B cell (primary cell): ENCODE results near the gene ARSD. TPM values are rescaled to one million over a fixed set of nuclear protein-coding genes. Genes with fewer than 3 reads are reported as not detected.

ENCODE experiments used
- ATAC-seq: fragments of 200-7000 bp; cut with Tn5 transposase; one replicate; pipeline ENCODE4 v1.10.0; 2021; ENCODE audit warnings: low read depth, mild to moderate bottlenecking, moderate number of reproducible peaks, moderate library complexity
- CTCF ChIA-PET: fragments of 350-600 bp; sonication (Branson Sonifier 250); formaldehyde crosslinking; loops from one replicate; lab custom pipeline; 2021; ENCODE audit warnings: antibody characterized with exemption, inconsistent platforms; lab: Charles Lee
- POLR2A ChIA-PET: fragments of 350-600 bp; sonication (Branson Sonifier 250); formaldehyde crosslinking; loops from one replicate; lab custom pipeline; 2021; ENCODE audit warnings: antibody characterized with exemption; lab: Charles Lee
- DNase-seq: peaks from one replicate; pipeline ENCODE4 v3.0.0; 2013
- H2AFZ ChIP-seq: 2 replicates; pipeline ENCODE4 v1.6.1; 2012; ENCODE audit warnings: mild to moderate bottlenecking, low read depth, low read length; ENCODE audit not compliant: insufficient read depth, poor library complexity, severe bottlenecking
- H3K27ac ChIP-seq, 2 donors: 1 replicate in 1 of 2; 2 replicates in 1 of 2; pipeline ENCODE4 v1.5.1; 2012 to 2013; ENCODE audit warnings: low read length in 2 of 2, mild to moderate bottlenecking in 2 of 2, moderate library complexity in 1 of 2
- H3K27me3 ChIP-seq, 4 experiments: fragments of 200-600 bp in 1 of 4; sonication (generic) in 1 of 4; replicated peaks in 1 of 4; 1 replicate in 2 of 4; 2 replicates in 2 of 4; pipeline versions ENCODE4 v1.6.1 to v1.7.0; 2013 to 2016; ENCODE audit warnings: low read length in 3 of 4, mild to moderate bottlenecking in 2 of 4, mixed read lengths in 1 of 4, moderate library complexity in 1 of 4; ENCODE audit not compliant: insufficient read depth in 4 of 4, control insufficient read depth in 3 of 4; ENCODE audit errors: control extremely low read depth in 1 of 4
- H3K36me3 ChIP-seq, 2 experiments: replicated peaks in 1 of 2; 1 replicate in 1 of 2; 2 replicates in 1 of 2; pipeline versions ENCODE4 v1.6.1 to v1.7.1; 2013; ENCODE audit warnings: low read length in 1 of 2; ENCODE audit not compliant: insufficient read depth in 2 of 2, control insufficient read depth in 1 of 2; ENCODE audit errors: control extremely low read depth in 1 of 2, extremely low read depth in 1 of 2
- H3K4me1 ChIP-seq, 2 donors: fragments of 200-600 bp in 1 of 2; sonication (generic) in 1 of 2; 1 replicate in 1 of 2; 2 replicates in 1 of 2; pipeline versions ENCODE4 v1.5.1 to v1.6.1; 2013 to 2017; ENCODE audit warnings: low read length in 2 of 2; ENCODE audit not compliant: control insufficient read depth in 2 of 2, insufficient read depth in 2 of 2
- H3K4me2 ChIP-seq: replicated peaks from 2 replicates; pipeline ENCODE3; 2012; ENCODE audit warnings: mild to moderate bottlenecking, low read depth, low read length; ENCODE audit not compliant: poor library complexity, severe bottlenecking
- H3K4me3 ChIP-seq, 5 experiments: fragments of 200-600 bp in 1 of 5; sonication (generic) in 1 of 5; 1 replicate in 3 of 5; 2 replicates in 2 of 5; pipeline versions ENCODE4 v1.5.1 to v1.7.0; 2011 to 2016; ENCODE audit warnings: low read length in 4 of 5, mild to moderate bottlenecking in 4 of 5, low read depth in 2 of 5, control low read depth in 1 of 5, moderate library complexity in 1 of 5; ENCODE audit not compliant: insufficient read depth in 1 of 5; ENCODE audit errors: control extremely low read depth in 1 of 5, extremely low read depth in 1 of 5
- H3K79me2 ChIP-seq: fragments of 200-600 bp; sonication (generic); one replicate; pipeline ENCODE4 v1.6.0; 2016; ENCODE audit warnings: low read length; ENCODE audit not compliant: control insufficient read depth, insufficient read depth
- H3K9ac ChIP-seq: fragments of 200-600 bp; sonication (generic); 2 replicates; pipeline ENCODE4 v1.6.1; 2017; ENCODE audit warnings: mild to moderate bottlenecking, low read length, moderate library complexity
- H3K9me3 ChIP-seq, 3 donors: one replicate each; pipeline versions ENCODE4 v1.6.1 to v1.7.1; 2013; ENCODE audit warnings: low read length in 2 of 3; ENCODE audit not compliant: control insufficient read depth in 2 of 3, insufficient read depth in 1 of 3; ENCODE audit errors: control extremely low read depth in 1 of 3
- H4K20me1 ChIP-seq: 2 replicates; pipeline ENCODE4 v1.6.0; 2012; ENCODE audit warnings: mild to moderate bottlenecking, low read length; ENCODE audit not compliant: insufficient read depth, control insufficient read depth, poor library complexity, severe bottlenecking
- H3K27ac Mint-ChIP-seq: one replicate; pipeline ENCODE4 v1.8.0; 2021; ENCODE audit warnings: mixed read lengths
- H3K27me3 Mint-ChIP-seq: one replicate; pipeline ENCODE4 v1.8.0; 2021; ENCODE audit warnings: mixed read lengths
- H3K4me1 Mint-ChIP-seq: one replicate; pipeline ENCODE4 v1.8.0; 2021; ENCODE audit warnings: mixed read lengths
- H3K4me3 Mint-ChIP-seq: one replicate; pipeline ENCODE4 v1.8.0; 2021; ENCODE audit warnings: mixed read lengths
- H3K9me3 Mint-ChIP-seq: one replicate; pipeline ENCODE4 v1.8.0; 2022; ENCODE audit warnings: mixed read lengths; ENCODE audit not compliant: insufficient read depth
- EZH2 ChIP-seq: IDR thresholded peaks from 2 replicates; pipeline ENCODE4 v1.6.1; 2012; ENCODE audit warnings: borderline replicate concordance, low read depth, mild to moderate bottlenecking, moderate library complexity, low read length; ENCODE audit not compliant: insufficient read depth, poor library complexity, severe bottlenecking
- WGBS: methylation state at CpG from one replicate; pipeline ENCODE4 v1.1.5; 2013; ENCODE audit warnings: missing lambda C conversion rate; ENCODE audit not compliant: insufficient coverage; 5-methylcytosine and 5-hydroxymethylcytosine counted together
- intact Hi-C: fragments of 100-400 bp; cut with micrococcal nuclease; formaldehyde crosslinking; loops from one replicate; pipeline ENCODE4 v1.10.0; 2022
- polyA plus RNA-seq: library from polyadenylated mRNA; depleted of rRNA; stranded (reverse); fragments of >200 nt; gene quantifications from 2 replicates; pipeline ENCODE4 v1.2.3, GENCODE V29; 2012
- total RNA-seq, 2 donors: library from RNA; stranded (reverse); fragments of 120-200 nt in 1 of 2; gene quantifications; 1 replicate in 1 of 2; 2 replicates in 1 of 2; pipeline versions ENCODE4 v1.2.3 to v1.2.4, GENCODE V29; 2013 to 2022
- TF ChIP-seq, protein P1 (sequence below): fragments of 200-600 bp; IDR thresholded peaks from one replicate; pipeline ENCODE4 v1.8.0; 2022; ENCODE audit warnings: antibody characterized with exemption, mild to moderate bottlenecking

Gene ARSD
- total and polyA plus RNA-seq, 2 donors (not counting 1 experiment from before 2014, with no cell fraction given) = 2.7 to 13.3 TPM

DNA sequence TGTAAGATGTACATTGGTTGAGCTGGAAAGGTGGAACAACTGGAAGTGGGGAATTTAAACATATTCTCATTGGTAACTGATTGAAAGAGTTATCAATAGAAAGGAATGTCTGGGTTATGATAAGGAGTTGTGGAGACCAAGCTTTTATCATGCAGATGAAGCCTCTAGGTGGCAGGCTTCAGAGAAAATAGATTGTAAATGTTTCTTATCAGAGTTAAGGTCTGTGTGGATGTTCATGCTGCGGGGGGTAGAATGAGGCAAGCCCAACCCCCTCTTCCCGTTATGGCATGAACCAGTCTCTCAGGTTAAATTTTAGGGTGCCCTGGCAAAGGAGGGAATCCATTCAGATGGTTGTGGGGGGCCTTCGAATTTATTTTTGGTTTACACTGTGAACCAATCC, 16.0 kb downstream of the ARSD start:
- Histone ChIP-seq H3K4me1 (no peaks in the 10 kb centered on the region), H2AFZ (no peak overlapping the region), H3K4me3 (no peak overlapping the region), H3K27me3 (no peaks in the 10 kb centered on the region), H3K9me3 (peaks cover 0 to 3% (median 0%) of the 10 kb centered on the region in 3 donors), H3K27ac (no peak overlapping the region), H3K79me2 (no peaks in the 10 kb centered on the region), H3K36me3 (no peaks in the 10 kb centered on the region), H3K9ac (no peak overlapping the region), H4K20me1 (no peaks in the 10 kb centered on the region), H3K4me2 (no peak overlapping the region)
- H3K4me3 Mint-ChIP-seq = no peak overlapping the region
- ChIA-PET CTCF (no interaction called here), POLR2A (no interaction called here)
- DNase-seq = no peak
- H3K27me3 Mint-ChIP-seq = no peaks in the 10 kb centered on the region
- no peak overlapping the region for H3K27ac Mint-ChIP-seq
- no peak for ATAC-seq
- TF ChIP-seq EZH2 = no peak
- TF ChIP-seq, protein P1, sequence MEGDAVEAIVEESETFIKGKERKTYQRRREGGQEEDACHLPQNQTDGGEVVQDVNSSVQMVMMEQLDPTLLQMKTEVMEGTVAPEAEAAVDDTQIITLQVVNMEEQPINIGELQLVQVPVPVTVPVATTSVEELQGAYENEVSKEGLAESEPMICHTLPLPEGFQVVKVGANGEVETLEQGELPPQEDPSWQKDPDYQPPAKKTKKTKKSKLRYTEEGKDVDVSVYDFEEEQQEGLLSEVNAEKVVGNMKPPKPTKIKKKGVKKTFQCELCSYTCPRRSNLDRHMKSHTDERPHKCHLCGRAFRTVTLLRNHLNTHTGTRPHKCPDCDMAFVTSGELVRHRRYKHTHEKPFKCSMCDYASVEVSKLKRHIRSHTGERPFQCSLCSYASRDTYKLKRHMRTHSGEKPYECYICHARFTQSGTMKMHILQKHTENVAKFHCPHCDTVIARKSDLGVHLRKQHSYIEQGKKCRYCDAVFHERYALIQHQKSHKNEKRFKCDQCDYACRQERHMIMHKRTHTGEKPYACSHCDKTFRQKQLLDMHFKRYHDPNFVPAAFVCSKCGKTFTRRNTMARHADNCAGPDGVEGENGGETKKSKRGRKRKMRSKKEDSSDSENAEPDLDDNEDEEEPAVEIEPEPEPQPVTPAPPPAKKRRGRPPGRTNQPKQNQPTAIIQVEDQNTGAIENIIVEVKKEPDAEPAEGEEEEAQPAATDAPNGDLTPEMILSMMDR = no peak
- WGBS = no CpG with 5 or more reads among the region's 3 CpGs
- intact Hi-C loops = no loop called here
- H3K4me1 Mint-ChIP-seq = no peaks in the 10 kb centered on the region
- H3K9me3 Mint-ChIP-seq = no peaks in the 10 kb centered on the region

DNA sequence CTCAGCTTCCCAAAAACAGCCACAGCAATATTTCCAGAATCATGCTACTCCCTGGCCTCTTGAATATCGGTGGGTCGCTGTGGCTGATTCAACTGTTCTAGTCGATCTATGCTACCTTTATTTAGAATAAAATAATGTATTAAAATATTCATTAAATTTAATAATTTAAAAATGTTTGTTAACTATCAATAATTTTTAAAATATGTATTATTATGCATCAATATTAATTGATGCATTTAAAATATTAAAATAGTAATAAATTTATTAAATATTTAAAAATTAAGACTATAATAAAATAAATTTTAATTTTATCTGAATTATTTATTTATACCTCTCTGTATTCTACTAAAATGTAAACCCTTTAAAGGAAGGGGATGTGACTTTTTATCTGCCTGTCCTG, 19.0 kb downstream of the ARSD start:
- H3K9ac ChIP-seq = no peak overlapping the region
- DNase-seq = no peak
- no peak overlapping the region for H3K4me3 ChIP-seq
- H3K4me1 Mint-ChIP-seq = no peaks in the 10 kb centered on the region
- H3K27ac Mint-ChIP-seq = no peak overlapping the region
- TF ChIP-seq, protein P1 = no peak
- TF ChIP-seq EZH2 = no peak
- intact Hi-C loops = no loop called here
- ChIA-PET POLR2A (no interaction called here), CTCF (no interaction called here)
- H3K9me3 Mint-ChIP-seq = no peaks in the 10 kb centered on the region
- H3K4me1 ChIP-seq = no peaks in the 10 kb centered on the region
- H3K4me2 ChIP-seq = no peak overlapping the region
- no peak overlapping the region for H3K27ac ChIP-seq
- no peak overlapping the region for H2AFZ ChIP-seq
- ATAC-seq = no peak
- H3K27me3 ChIP-seq = no peaks in the 10 kb centered on the region
- H3K79me2 ChIP-seq = no peaks in the 10 kb centered on the region
- H4K20me1 ChIP-seq = no peaks in the 10 kb centered on the region
- no peak overlapping the region for H3K4me3 Mint-ChIP-seq
- no CpG with 5 or more reads among the region's 3 CpGs for WGBS
- H3K36me3 ChIP-seq = no peaks in the 10 kb centered on the region
- peaks cover 0 to under 1% (median 0%) of the 10 kb centered on the region in 3 donors for H3K9me3 ChIP-seq
- H3K27me3 Mint-ChIP-seq = no peaks in the 10 kb centered on the region
